HG02798 (cell line): Measurements from ENCODE around the gene UBE2B.

Source experiments
- ATAC-seq: cut with Tn5 transposase; IDR thresholded peaks from one replicate; pipeline ENCODE4 v1.9.1; 2021; ENCODE audit warnings: mild to moderate bottlenecking; ENCODE audit not compliant: unreplicated experiment, poor library complexity

Gene UBE2B

GRCh38 chr5:134436523-134437339, 65.4 kb downstream of the UBE2B start:
- peak; percentile 86 for ATAC-seq

- ATAC-seq = no peak
Observed at GRCh38 chr5:134437340-134437846, 66.0 kb downstream of the UBE2B start.

GRCh38 chr5:134437847-134438581, 66.6 kb downstream of the UBE2B start:
- no peak for ATAC-seq

GRCh38 chr5:134438721-134439123, 67.4 kb downstream of the UBE2B start:
- no peak for ATAC-seq

GRCh38 chr5:134439210-134439654, 67.9 kb downstream of the UBE2B start:
- ATAC-seq = no peak

GRCh38 chr5:134440201-134440755, 68.9 kb downstream of the UBE2B start:
- no peak for ATAC-seq
